HUES64 (cell line): ENCODE data around the gene RAD21L1.

Experiments used
- H3K27ac ChIP-seq: 2 replicates; pipeline ENCODE4 v1.7.0; 2013; ENCODE audit warnings: low read depth, low read length, inconsistent platforms
- H3K27me3 ChIP-seq: 2 replicates; pipeline ENCODE4 v1.6.1; 2013; ENCODE audit warnings: mild to moderate bottlenecking, low read length; ENCODE audit not compliant: insufficient read depth
- H3K36me3 ChIP-seq: 2 replicates; pipeline ENCODE4 v1.6.1; 2013; ENCODE audit warnings: mild to moderate bottlenecking, low read length; ENCODE audit not compliant: insufficient read depth
- H3K4me1 ChIP-seq: 2 replicates; pipeline ENCODE4 v1.6.1; 2013; ENCODE audit warnings: mild to moderate bottlenecking, low read length, moderate library complexity; ENCODE audit not compliant: insufficient read depth
- H3K4me3 ChIP-seq: 2 replicates; pipeline ENCODE4 v1.5.1; 2013; ENCODE audit warnings: mild to moderate bottlenecking, low read length, moderate library complexity
- H3K9ac ChIP-seq: 2 replicates; pipeline ENCODE4 v1.6.1; 2013; ENCODE audit warnings: mild to moderate bottlenecking, low read depth, low read length
- H3K9me3 ChIP-seq: 2 replicates; pipeline ENCODE4 v1.6.1; 2013; ENCODE audit warnings: low read depth, low read length; ENCODE audit not compliant: insufficient read depth
- WGBS: fragments of 150-250, 120-280 bp; methylation state at CpG from one replicate; pipeline ENCODE4 v1.1.7; 2013; ENCODE audit warnings: missing lambda C conversion rate; 5-methylcytosine and 5-hydroxymethylcytosine counted together

Gene RAD21L1

DNA sequence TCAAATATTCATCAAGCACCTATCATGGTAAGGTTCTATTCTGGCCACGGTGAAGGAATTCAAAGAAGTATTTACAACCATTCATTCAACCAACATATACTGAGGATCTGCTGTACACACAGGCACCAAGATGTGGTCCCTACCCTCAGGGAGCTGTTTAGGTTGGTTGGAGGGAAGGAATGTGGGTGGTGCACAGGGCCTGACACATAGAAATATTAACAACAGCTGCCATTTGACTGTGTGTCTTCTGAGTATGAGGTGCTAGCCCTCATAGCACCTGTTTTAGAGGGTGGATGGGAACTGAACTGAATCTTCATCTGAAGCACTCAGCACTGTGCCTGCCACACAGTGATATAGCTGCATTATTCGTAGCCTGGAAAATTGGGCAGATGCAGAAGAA is 47.5 kb downstream of the RAD21L1 start:
- Histone ChIP-seq H3K4me3 (no peak overlapping the region), H3K9me3 (no peaks in the 10 kb centered on the region), H3K36me3 (no peaks in the 10 kb centered on the region), H3K27me3 (no peaks in the 10 kb centered on the region), H3K27ac (no peak overlapping the region), H3K4me1 (no peaks in the 10 kb centered on the region), H3K9ac (no peak overlapping the region)
- WGBS, result 90% methylated on average over 2 of the region's 2 CpGs

DNA sequence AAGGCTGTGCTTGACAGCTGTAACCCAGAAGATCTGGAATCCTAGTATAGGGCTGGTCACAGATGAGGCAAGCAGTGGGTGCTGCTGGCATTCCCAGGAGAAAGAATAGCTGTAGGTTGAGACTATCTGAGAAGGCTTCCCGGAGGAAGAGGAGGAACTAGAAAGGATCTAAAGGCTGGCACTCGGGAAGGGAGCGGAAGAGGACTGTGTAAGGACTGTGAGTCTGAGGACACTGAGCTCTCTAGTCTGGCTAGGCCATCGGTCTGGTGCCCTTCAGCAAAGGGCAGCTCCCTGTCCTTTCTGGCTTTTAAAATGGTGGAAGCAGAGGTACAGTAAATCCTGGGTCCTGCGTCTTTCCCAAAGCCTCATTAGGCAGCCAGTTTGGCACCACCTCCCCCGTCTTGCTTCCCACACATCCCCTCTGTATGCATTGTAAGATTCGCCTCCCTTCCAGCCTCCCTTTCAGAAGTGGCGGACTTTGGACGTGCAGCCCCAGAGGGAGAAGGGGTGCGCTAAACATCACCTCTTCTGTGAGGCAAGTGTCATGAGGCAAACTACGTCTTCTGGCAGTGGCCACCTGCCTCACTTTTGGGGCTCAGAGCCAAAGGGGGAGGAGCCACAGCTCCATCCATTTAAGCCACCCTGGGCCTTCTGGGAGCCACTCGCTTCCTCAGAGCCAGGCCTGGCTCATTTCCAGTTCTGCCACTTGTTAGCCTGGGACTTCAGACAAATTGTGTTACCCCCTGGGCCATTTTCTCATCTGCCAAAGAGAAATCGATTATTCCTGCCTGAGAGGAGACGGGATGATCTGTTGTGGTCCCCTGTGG is 48.9 kb downstream of the RAD21L1 start:
- no peak overlapping the region for H3K27ac ChIP-seq
- no peak overlapping the region for H3K4me3 ChIP-seq
- H3K4me1 ChIP-seq, result no peaks in the 10 kb centered on the region
- no peaks in the 10 kb centered on the region for H3K9me3 ChIP-seq
- H3K36me3 ChIP-seq, result no peaks in the 10 kb centered on the region
- WGBS, result 91% methylated on average over 14 of the region's 14 CpGs
- no peak overlapping the region for H3K9ac ChIP-seq
- no peaks in the 10 kb centered on the region for H3K27me3 ChIP-seq

DNA sequence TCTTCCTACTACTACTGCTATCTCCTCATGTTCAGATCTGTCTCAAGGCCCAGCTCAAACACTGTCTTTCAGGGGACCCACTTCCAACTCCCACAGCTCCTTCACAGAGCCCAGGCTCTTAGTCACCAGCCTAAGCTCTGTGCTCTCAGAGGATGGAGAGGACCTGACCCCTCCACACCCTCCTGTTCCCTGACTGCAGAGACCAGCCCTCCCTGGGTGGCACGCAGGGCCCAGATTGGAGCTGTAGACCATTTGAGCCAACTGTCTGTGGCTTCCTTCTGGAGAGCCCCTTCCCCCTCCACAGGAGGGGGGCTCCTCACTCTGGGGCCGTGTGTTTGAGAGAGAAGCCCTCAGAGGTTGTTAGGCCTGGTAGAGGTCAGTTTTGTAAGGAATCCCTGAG is 50.1 kb downstream of the RAD21L1 start:
- H3K9ac ChIP-seq, result no peak overlapping the region
- H3K4me3 ChIP-seq, result no peak overlapping the region
- H3K36me3 ChIP-seq, result no peaks in the 10 kb centered on the region
- 78% methylated on average over 2 of the region's 2 CpGs for WGBS
- H3K4me1 ChIP-seq, result no peaks in the 10 kb centered on the region
- H3K27ac ChIP-seq, result no peak overlapping the region
- H3K9me3 ChIP-seq, result no peaks in the 10 kb centered on the region
- H3K27me3 ChIP-seq, result no peaks in the 10 kb centered on the region

DNA sequence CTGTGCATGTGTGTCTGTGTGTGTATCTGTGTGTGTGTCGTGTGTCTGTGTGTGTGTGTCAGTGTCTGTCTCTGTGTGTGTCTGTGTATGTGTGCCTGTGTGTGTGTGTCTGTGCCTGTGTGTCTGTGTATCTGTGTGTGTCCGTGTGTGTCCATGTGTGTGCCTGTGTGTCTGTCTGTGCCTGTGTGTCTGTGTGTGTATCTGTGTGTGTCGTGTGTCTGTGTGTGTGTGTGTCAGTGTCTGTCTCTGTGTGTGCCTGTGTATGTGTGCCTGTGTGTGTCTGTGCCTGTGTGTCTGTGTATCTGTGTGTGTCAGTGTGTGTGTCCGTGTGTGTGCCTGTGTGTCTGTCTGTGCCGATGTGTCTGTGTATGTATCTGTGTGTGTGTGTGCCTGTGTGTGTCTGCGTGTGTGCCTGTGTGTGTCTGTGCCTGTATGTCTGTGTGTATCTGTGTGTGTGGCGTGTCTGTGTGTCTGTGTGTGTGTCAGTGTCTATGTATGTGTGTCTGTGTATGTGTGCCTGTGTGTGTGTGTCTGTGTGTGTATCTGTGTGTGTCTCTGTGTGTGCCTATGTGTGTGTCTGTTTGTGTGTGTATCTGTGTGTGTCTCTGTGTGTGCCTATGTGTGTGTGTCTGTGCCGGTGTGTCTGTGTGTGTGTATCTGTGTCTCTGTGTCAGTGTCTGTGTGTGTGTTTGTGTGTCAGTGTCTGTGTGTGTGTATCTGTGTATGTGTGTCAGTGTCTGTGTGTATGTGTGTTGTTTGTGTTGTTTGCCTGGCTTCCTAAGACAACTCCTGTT is 51.9 kb downstream of the RAD21L1 start:
- Histone ChIP-seq H3K9me3 (no peaks in the 10 kb centered on the region), H3K4me1 (no peaks in the 10 kb centered on the region), H3K4me3 (no peak overlapping the region), H3K9ac (no peak overlapping the region), H3K27me3 (no peaks in the 10 kb centered on the region), H3K27ac (no peak overlapping the region), H3K36me3 (no peaks in the 10 kb centered on the region)
- 90% methylated on average over 8 of the region's 8 CpGs for WGBS

DNA sequence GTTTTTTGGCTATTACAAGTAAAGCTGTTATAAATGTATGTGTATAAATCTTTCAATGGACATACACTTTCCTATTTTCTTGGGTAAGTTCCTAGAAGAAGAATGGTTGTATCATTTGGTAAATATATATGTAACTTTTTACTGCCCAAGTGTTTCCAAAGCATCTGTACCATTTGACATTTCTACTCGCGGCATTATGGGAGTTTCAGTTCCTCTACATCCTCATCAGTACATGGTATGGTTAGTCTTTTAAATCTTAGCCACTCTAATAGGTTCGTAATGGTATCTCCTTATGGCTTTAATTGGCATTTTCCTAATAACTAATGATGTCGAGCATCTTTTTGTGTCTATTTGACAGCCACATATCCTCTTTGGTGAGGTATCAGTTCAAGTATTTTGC is 53.1 kb downstream of the RAD21L1 start:
- 94% methylated on average over 4 of the region's 4 CpGs for WGBS
- H3K27me3 ChIP-seq, result no peaks in the 10 kb centered on the region
- no peaks in the 10 kb centered on the region for H3K36me3 ChIP-seq
- no peaks in the 10 kb centered on the region for H3K4me1 ChIP-seq
- no peak overlapping the region for H3K27ac ChIP-seq
- no peaks in the 10 kb centered on the region for H3K9me3 ChIP-seq
- H3K4me3 ChIP-seq, result no peak overlapping the region
- no peak overlapping the region for H3K9ac ChIP-seq

DNA sequence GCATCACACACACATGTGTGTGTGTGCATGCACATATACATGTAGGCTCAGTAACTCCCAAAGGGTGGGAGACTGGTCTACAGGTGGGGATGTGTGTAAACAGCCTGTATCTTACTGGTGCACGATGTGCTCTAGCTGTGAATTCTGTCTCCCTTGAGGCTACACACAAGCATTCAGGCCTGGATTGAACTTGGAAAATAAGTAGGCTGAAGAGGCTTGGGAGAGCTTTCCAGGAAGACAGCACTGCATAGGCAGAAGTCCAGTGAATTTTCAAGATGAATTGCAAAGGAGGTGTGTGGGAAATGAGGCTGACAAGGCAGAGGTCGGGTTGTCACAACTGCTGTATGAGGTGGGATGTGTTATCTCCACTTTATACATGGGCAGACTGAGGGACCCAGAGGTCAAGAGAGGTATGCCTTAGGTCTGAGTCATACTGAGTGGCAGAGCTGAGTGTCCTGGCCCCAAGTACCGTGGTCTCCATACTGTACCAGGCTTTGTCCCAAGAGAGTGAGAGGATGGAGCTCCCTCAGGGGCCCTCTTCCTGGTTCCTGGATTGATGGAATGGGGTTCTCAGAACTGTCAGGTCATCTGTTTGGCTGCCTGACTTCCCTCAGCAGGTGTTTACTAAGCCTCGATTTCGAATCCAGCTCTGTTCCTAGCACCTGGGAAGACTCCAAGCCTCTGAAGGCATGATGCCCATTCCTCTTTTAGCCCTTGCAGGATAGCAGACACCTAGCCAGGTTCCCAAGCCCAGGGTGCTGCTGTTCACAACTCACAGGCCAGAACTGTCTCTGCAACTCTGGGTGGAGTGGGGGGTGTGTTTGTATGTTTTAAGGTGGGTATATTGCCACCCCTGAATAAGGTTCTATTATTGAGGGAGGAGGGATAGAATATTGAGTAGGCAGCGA is 54.6 kb downstream of the RAD21L1 start:
- H3K36me3 ChIP-seq, result no peaks in the 10 kb centered on the region

DNA sequence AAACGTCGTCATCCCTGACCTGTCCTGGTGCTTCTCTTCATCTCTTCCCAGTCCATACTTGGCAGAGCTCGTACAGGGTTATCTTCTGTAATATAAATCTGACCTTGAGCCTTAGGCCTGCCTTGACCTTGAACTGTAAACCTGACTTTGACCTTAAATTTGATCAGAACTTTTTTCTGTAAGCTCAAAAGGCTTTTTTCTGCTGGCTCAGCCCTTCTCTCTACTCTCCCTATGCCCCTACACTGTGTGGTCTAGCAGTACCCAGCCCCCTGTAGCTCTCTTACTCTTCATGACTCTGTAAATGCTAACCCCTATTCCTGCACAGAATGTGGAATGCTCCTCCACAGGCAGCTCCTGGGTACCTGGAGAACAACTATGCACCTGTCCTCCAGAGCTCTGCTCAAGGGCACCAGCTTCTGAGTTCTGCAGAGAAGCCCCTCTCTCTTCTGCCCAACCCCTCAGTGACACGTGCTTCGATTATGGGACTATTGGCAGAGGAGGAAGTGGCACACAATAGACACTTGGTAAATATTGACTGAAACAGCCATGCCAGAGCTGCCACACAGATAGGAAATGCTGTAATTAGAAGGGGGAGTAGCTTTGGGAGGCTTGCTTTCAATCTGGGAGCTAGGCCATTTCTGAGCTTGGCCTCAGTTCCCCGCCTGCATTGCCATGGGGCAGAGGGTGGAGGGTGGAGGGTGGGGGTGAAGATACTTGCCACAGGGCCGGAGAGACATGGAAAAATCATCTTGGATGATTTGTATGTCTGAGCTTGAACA is 55.6 kb downstream of the RAD21L1 start:
- H3K4me3 ChIP-seq, result no peak overlapping the region
- H3K36me3 ChIP-seq, result no peaks in the 10 kb centered on the region

More for the DNA sequence above, 54.6 kb downstream of the RAD21L1 start:
- Histone ChIP-seq H3K9me3 (no peaks in the 10 kb centered on the region), H3K4me3 (no peak overlapping the region), H3K4me1 (no peaks in the 10 kb centered on the region), H3K9ac (no peak overlapping the region; the same call in 1 of the 2 replicates), H3K27ac (no peak overlapping the region), H3K27me3 (no peaks in the 10 kb centered on the region)
- WGBS, result 91% methylated on average over 6 of the region's 6 CpGs

DNA sequence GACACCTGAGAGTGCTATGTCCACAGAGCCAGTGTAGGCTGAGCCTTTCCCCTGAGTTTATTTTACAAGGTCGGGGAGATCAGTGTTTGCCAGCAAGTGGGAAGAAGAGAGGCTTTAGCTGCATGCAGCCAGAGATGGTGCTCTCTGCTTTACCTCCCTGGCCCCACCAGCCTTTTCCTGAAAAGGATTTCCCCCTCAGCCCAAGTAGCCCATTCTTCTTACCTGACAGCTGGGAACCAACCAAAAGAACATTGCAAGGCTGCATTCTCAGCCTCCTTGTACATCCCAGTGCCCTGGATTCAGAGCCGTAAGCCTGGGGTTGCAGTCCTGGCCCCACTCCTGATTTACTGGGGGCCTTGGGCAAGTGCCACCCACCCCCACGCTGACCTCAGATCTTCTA is 57.1 kb downstream of the RAD21L1 start:
- Histone ChIP-seq H3K27me3 (no peaks in the 10 kb centered on the region), H3K4me3 (no peak overlapping the region), H3K4me1 (no peaks in the 10 kb centered on the region), H3K27ac (no peak overlapping the region), H3K9me3 (no peaks in the 10 kb centered on the region), H3K36me3 (no peaks in the 10 kb centered on the region), H3K9ac (no peak overlapping the region)
- 77% methylated on average over 3 of the region's 3 CpGs for WGBS

More for the DNA sequence above, 55.6 kb downstream of the RAD21L1 start:
- WGBS, result 82% methylated on average over 7 of the region's 7 CpGs
- Histone ChIP-seq H3K4me1 (no peaks in the 10 kb centered on the region), H3K9ac (no peak overlapping the region), H3K9me3 (no peaks in the 10 kb centered on the region), H3K27me3 (no peaks in the 10 kb centered on the region), H3K27ac (no peak overlapping the region)

DNA sequence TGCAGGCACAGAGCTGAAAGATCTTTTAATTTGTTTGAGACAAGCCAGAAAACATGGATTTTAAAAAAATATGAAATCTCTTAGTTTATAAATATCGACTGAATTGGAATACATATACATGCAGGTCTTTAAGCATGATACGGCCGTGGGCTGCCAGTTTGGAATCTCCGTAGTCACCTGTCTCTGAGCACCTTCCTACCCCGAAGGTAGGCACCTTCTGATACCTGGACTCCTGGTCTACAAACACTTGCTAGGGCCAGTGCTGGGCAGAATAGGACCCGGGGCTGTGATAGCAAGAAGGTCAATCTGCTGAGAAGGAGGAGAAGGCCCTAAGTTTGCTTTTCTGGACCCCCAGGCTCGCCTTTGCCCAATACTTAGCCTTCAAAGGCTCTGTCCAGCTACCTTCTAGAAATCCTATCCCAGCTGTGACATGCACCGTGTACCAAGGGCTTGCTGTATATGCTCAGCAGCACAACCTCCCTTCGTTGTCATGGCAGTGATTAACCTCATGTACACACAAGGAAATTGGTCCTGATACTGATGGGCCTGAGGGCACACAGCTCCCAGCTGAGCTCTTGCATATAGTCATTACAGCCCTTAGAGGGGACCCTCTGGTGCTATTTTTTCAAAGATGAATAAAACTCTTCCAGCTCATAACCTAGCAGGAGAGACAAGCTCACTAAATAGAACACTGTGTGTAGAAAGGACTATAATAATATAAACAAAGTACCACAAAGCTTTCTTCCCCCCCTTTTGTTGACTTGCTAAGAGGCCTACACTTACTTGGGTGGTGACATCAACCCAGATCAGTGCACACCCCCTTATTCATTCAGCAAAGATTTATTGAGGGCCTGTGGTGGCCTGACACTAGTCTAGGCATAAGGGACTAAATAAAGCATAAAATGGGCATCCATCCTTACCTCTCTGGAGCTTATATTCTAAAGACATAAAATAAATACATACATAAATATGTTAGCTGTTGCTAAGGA is 58.0 kb downstream of the RAD21L1 start:
- H3K36me3 ChIP-seq, result no peaks in the 10 kb centered on the region
- WGBS, result 93% methylated on average over 9 of the region's 9 CpGs
- no peak overlapping the region for H3K27ac ChIP-seq
- no peaks in the 10 kb centered on the region for H3K4me1 ChIP-seq
- no peaks in the 10 kb centered on the region for H3K9me3 ChIP-seq
- no peaks in the 10 kb centered on the region for H3K27me3 ChIP-seq
- no peak overlapping the region for H3K4me3 ChIP-seq
- H3K9ac ChIP-seq, result no peak overlapping the region
